A549 (cell line): Measurements from ENCODE around the gene SRR.

Experiments
- CTCF ChIP-seq: fragments of >200 bp; sonication (Bioruptor Twin); formaldehyde crosslinking; IDR thresholded peaks from 3 replicates; pipeline ENCODE4 v1.5.1; 2016
- EP300 ChIP-seq, 2 experiments: fragments of >200 bp; sonication (Bioruptor Twin); formaldehyde crosslinking; IDR thresholded peaks; 2 replicates in 1 of 2; 3 replicates in 1 of 2; pipeline ENCODE4 v1.6.1; 2016 to 2017
- KDM1A ChIP-seq: fragments of 200-600 bp; sonication (generic); IDR thresholded peaks from 2 replicates; pipeline ENCODE4 v1.6.1; 2016; ENCODE audit warnings: low read depth, mild to moderate bottlenecking
- POLR2A ChIP-seq: IDR thresholded peaks from 2 replicates; pipeline ENCODE4 v1.6.1; 2012; ENCODE audit warnings: mild to moderate bottlenecking, low read length
- RCOR1 ChIP-seq: fragments of 150-350 bp; IDR thresholded peaks from 2 replicates; pipeline ENCODE4 v1.6.1; 2014; ENCODE audit warnings: antibody characterized with exemption, low read length, low read depth
- REST ChIP-seq: fragments of 200-600 bp; sonication (generic); IDR thresholded peaks from 2 replicates; pipeline ENCODE4 v1.6.1; 2016; ENCODE audit warnings: antibody characterized with exemption, mild to moderate bottlenecking, moderate library complexity
- USF2 ChIP-seq: fragments of 450-650 bp; IDR thresholded peaks from 2 replicates; pipeline ENCODE4 v1.6.1; 2014; ENCODE audit warnings: antibody characterized with exemption

- TF ChIP-seq EP300 (IDR thresholded peaks at IDR 0.05) = no peak
- no peak for TF ChIP-seq CTCF
- no peak for TF ChIP-seq KDM1A
- TF ChIP-seq USF2 = no peak
- TF ChIP-seq REST = no peak
- no peak for TF ChIP-seq RCOR1
- no peak for TF ChIP-seq POLR2A
Observed at GRCh38 chr17:2274414-2274813, 29.3 kb upstream of the SRR start.
